ENCODE results near the gene CARD6. TPM values are rescaled to one million over a fixed set of nuclear protein-coding genes. Genes with fewer than 3 reads are reported as not detected.
"Not testable (repeated sequence)": the region's sequence is repeated elsewhere in the genome, so short reads cannot be mapped to it uniquely, and the experiment has no call there.

The CARD6 gene
- total RNA-seq, 4 donors from 2014 or later: 15.9 to 32.1 (median 21.0) TPM

- no peak overlapping the region for H3K27ac ChIP-seq
- WGBS, 2 donors: 93 to 95% methylated on average over 6 of the region's 6 CpGs
- H3K9me3 ChIP-seq: no peaks in the 10 kb centered on the region
- H3K4me3 ChIP-seq (replicated peaks in 1 of 3): no peak overlapping the region
- intact Hi-C loops (cut with DNase I): loop anchor here (5.0 kb wide), 2 partner anchors 40 to 120 kb away; partner anchors contain the start of genes RPL37 and TTC33
- no peaks in the 10 kb centered on the region for H3K27me3 ChIP-seq
- H3K36me3 ChIP-seq: no peaks in the 10 kb centered on the region
- TF ChIP-seq CTCF (IDR thresholded peaks at IDR 0.05) (no peak), POLR2A (IDR thresholded peaks at IDR 0.05) (no peak)
- H3K4me1 ChIP-seq: no peaks in the 10 kb centered on the region
- no peak for DNase-seq
These were observed 36.3 kb downstream of the CARD6 start for GRCh38 chr5:40877371-40877988.

GRCh38 chr5:40879163-40879942 lies 38.2 kb downstream of the CARD6 start:
- H3K27me3 ChIP-seq: no peaks in the 10 kb centered on the region
- H3K27ac ChIP-seq: no peak overlapping the region
- TF ChIP-seq POLR2A (IDR thresholded peaks at IDR 0.05) (no peak), CTCF (IDR thresholded peaks at IDR 0.05) (peak in 5 of 6 experiments; percentile 24 to 68 (median 58))
- H3K36me3 ChIP-seq: no peaks in the 10 kb centered on the region
- 36 to 40% methylated on average over 10 of the region's 10 CpGs for WGBS, 2 donors
- intact Hi-C loops (cut with DNase I): loop anchor here (5.0 kb wide), 2 partner anchors 42 to 122 kb away; partner anchors contain the start of genes RPL37 and TTC33
- DNase-seq: no peak
- no peaks in the 10 kb centered on the region for H3K4me1 ChIP-seq
- H3K9me3 ChIP-seq: no peaks in the 10 kb centered on the region
- no peak overlapping the region for H3K4me3 ChIP-seq (replicated peaks in 1 of 3)

DNA sequence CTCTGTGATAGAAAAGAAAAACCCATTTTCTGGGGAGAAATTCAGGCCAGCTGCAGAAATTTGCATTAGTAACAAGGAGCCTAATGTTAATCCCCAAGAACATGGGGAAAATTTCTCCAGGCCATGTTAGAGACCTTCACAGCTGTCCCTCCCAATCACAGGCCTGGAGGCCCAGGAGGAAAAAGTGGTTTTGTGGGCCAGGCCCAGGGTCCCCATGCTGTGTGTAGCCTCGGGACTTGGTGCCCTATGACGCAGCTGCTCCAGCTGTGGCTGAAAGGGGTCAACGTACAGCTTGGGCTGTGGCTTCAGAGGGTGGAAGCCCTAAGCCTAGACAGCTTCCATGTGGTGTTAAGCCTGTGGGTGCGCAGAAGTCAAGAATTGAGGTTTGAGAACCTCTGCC lies 41.1 kb downstream of the CARD6 start:
- Histone ChIP-seq H3K27me3 (no peaks in the 10 kb centered on the region), H3K4me1 (no peaks in the 10 kb centered on the region), H3K9me3 (no peaks in the 10 kb centered on the region), H3K27ac (no peak overlapping the region), H3K36me3 (no peaks in the 10 kb centered on the region), H3K4me3 (replicated peaks in 1 of 3) (no peak overlapping the region)
- no peak for DNase-seq
- no peak for TF ChIP-seq POLR2A (IDR thresholded peaks at IDR 0.05)
- no peak for TF ChIP-seq CTCF (IDR thresholded peaks at IDR 0.05)
- 93 to 94% methylated on average over 4 of the region's 4 CpGs for WGBS, 2 donors
- intact Hi-C loops (cut with DNase I): no loop called here

DNA sequence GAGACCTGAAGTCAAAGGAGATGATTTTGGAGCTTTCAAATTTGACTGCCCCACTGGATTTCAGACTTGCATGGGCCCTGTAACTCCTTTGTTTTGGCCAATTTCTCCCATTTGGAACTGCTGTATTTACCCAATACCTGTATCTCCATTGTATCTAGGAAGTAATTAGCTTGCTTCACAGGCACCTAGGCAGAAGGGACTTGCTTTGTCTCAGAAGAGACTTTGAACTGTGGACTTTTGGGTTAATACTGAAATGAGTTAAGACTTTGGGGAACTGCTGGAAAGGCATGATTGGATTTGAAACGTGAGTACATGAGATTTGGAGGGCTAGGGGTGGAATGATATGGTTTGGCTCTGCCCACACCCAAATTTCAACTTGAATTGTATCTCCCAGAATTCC lies 41.9 kb downstream of the CARD6 start:
- H3K27ac ChIP-seq; H3K4me3 ChIP-seq (replicated peaks in 1 of 3); H3K9me3 ChIP-seq; H3K4me1 ChIP-seq; DNase-seq; H3K36me3 ChIP-seq; intact Hi-C loops (cut with DNase I); H3K27me3 ChIP-seq: not testable (repeated sequence)
- WGBS, 2 donors: 47 to 55% methylated on average over 1 of the region's 1 CpG

GRCh38 chr5:40895440-40896425 lies 54.6 kb downstream of the CARD6 start:
- H3K27me3 ChIP-seq; intact Hi-C loops (cut with DNase I); H3K36me3 ChIP-seq; H3K27ac ChIP-seq; DNase-seq; H3K9me3 ChIP-seq; H3K4me3 ChIP-seq (replicated peaks in 1 of 3); H3K4me1 ChIP-seq: not testable (repeated sequence)
- WGBS, 2 donors: 64% methylated on average over 6 to 10 of the region's 10 CpGs

Data from thyroid gland (tissue), 4 donors.